Stimulated activated CD4-positive, alpha-beta T cell treated with anti-CD3 and anti-CD28 coated beads, Interleukin-2, amount 100 ng/mL, for 4 hours (primary cell): ENCODE results near the gene CELSR1.
A peak's percentile ranks its signal among the peaks of the same experiment; 100 is the strongest.

Experiments
- DNase-seq: peaks from one replicate; pipeline ENCODE4 v3.0.0-alpha.2; 2020; ENCODE audit warnings: low read depth

Gene CELSR1

DNA sequence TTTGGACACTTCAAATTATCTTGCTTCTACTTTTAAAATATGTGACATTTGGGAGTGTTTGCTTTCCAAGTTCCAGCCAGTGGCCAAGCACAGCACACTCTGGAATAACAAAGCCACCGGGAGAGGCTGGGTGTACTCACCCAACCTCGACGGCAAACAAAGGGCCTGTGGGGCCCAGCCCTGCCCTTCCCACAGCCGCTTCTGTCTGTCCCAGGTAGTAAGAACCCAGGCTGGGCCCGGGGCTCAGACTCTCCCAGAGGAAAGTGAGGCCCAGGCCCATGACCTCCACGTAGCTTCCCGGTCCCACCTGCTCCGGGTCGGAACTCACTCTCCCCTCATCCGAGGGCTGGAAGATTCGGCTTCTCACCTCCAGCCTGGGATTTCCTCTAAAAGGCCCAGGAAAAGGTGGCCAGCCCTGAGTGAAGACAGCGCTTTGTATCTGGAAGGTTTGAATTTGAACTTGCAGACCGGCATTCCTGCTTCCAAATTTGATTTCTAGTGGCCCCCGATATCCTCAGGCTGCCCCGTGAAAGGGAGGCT is 93.5 kb downstream of the CELSR1 start:
- no peak for DNase-seq

DNA sequence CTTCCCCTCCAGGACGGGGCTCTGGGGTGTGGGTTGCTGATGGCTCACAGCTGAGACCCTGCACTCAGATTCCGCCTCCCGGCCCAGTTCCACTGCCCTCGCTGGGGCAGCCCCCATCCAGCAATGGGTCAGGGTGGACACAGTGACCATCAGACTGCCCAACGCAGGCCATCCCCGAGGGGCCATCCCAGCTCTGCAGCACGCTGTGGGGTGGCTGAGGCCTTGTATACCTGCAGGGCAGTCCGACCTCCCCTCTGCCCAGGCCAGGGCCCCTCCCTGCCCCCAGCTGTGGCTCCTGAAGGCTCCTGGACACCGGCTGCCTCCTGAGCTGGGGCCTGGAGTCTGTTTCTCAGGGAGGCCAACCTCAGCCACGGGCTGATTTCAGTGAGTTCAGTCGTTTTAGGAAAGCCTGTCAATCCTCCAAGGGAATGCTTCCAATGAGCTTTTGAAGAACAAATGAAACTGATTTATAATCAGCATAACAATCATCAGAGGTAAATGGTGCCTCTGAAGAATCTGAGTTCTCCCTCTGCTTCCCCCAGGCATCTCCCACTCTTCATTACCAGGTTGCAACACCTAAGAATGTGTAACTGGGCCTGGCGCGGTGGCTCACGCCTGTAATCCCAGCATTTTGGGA is 95.1 kb downstream of the CELSR1 start:
- DNase-seq = no peak

DNA sequence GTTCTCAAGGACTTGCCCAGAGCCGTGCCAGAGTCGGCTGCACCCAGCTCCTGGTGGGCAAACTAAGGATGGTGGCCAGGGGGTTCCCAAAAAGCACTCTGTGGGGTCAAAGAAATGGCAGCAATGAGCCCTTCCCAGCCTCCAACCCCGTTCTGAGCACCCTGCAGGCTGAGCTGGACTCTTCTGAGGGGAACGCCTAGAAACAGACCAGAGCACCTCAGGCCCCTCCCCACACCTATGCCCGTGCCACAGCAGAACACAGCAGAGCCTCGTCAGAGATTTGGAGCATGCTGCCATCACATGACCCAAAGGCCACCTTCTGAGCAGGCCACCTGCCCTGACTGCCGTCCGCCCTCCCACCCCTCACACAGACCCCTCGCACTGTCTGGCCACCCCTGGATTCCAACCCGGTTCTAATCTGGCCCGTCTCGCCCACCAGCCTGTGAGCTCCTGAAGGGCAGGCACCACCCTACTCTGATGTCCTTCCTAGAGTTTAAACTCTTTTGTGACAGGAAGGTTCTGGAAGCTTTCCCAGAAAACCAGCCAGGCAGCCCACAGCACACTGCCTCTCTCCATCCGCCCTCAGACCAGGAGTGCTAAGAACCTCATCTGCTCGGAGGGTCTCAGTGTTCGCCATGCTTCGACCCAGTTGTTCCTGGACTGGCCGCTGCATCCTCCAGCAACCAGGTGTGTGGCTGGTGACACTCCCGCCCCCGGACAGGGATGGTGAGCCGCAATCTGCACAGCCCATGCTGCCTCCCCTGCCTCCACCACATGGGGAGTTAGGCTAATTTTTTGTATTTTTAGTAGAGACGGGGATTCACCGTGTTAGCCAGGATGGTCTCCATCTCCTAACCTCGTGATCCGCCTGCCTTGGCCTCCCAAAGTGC is 97.6 kb downstream of the CELSR1 start:
- DNase-seq = no peak

DNA sequence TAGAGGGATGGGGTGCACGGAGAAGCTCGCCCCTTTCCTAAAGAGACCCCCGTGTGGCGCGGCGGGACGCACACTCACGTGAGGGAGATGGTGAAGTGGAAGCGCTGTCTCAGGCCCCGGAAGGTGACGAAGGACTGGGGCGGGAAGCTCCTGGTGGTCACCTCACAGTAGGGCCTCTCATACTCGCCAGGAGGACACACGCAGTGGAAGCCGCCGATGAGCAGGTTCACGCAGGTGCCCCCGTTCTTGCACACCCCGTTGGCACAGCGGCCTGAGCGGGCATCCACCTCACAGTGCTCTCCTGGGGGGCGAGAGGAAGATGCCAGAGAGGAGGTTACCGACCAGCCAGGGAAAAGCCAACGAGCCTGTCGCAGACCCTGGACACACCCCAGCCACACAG is 98.3 kb downstream of the CELSR1 start:
- DNase-seq = no peak

DNA sequence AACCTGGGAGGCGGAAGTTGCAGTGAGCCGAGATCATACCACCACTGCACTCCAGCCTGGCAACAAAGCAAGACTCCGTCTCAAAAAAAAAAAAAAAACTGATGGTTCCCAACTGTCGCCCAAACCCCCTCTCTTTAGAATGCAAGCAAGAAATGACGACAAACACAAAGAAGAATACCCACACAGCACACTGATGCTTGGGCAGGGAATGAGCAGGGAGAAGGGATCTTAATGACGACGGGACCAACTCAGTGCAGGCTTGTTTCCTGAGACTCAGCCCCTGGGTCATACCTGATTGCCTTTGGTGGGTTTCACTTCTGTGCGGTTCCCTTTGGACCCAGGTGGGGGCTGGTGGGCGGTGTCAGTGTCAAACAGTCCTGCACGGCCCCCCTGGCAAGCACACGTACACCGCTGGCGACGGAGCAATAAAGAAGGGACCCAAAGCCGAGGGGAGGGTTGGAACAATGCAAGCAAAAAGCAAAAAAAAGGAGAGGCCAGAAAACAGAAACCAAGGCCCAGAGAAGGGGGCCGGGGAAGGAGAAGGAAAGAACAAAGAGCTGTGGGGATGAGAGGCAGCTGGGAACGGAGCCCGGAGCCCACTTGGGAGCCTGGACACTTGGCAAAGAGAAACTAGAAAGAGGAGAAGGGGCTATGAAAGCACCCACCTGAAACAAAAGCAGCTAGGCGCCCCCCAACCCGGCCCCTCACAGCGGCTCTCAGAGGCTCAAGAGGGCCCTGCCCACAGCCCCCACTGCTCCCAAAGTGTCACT is 99.6 kb downstream of the CELSR1 start:
- no peak for DNase-seq

DNA sequence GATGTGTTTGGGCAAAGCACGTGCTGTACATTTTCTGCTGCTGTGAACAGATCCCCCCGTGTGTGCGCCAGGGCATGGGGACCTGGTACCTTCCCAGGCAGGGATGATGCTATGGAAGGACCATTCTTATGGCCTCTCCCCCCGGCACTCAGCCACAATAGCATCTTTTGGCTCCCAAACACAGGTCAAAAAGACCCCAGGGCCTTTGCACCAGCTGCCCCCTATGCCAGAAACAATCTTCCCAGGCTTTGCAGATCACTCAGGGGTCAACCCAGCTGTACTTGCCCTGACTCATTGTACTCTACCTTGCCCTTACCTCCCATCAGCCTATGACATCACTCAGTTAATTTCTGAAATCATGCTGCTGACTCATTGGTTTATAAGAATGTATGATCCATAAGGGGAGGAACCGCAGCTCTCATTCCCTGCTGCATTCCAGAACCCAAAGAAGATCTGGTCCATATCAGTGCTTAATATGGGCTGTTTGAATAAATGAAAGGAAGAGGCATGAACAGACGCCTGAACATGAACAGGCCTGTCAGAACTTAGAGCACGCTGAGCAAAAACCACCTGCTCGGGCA is 100.7 kb downstream of the CELSR1 start:
- no peak for DNase-seq

DNA sequence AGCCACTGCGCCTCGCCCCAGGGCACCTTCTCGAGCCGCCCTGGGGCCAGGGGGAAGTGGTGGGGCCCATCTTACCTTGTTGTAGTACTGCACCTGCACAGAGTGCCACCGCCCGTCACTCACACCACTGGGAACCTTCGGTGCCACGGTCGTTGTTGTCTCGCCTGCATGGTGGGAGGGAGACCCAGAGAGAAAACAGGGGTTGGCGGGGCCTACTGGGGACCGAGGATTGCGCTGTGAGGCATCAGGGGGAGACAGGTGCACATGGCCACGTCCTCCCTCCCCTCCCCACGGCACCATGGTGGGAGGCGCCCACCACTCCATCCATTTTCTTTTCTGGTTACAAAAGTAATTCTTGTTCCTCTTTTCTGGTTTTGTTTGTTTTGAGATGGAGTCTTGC is 104.1 kb downstream of the CELSR1 start:
- no peak for DNase-seq

DNA sequence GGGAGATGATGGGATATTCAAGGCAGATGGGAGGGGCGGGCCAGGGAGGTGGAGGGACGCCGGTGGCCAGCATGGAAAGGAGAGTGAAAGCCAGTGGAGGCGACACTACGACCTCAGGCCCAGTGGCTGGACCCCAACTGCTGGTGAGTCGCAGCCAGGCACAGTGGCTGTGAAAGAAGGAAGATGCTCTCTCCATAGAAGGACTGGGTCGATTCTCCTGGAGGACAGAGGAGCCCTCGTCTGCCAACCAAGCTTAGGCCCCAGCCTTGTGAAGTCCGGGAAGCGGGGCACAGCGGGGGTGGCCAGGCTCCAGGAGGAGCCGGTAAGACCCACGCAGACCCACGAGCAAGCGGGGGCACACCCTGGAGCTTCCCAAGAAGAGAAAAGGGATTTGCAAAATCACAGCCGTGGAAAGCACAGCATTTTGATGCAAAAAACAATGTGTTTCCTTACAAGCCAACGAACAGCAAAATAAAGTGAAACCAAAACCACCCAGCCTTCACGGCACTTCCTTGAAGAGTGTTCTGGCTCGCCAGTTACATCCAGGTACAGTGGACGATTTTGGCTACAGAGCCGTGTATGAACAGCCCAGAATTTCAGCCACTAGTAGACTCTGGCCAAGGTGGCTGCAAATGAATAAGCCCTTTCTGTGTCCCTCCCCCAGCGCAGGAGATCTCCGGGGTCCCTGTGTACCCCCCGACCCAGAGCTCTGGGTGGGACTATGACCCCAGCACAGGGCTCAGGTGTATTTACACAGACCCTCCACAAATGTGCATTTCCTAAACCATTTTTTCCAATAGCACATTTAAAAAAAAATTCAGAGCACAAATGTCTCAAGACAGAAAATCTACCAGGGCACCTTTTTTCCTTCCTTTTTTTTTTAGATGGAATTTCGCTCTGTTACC is 105.0 kb downstream of the CELSR1 start:
- DNase-seq = peak; percentile 19

DNA sequence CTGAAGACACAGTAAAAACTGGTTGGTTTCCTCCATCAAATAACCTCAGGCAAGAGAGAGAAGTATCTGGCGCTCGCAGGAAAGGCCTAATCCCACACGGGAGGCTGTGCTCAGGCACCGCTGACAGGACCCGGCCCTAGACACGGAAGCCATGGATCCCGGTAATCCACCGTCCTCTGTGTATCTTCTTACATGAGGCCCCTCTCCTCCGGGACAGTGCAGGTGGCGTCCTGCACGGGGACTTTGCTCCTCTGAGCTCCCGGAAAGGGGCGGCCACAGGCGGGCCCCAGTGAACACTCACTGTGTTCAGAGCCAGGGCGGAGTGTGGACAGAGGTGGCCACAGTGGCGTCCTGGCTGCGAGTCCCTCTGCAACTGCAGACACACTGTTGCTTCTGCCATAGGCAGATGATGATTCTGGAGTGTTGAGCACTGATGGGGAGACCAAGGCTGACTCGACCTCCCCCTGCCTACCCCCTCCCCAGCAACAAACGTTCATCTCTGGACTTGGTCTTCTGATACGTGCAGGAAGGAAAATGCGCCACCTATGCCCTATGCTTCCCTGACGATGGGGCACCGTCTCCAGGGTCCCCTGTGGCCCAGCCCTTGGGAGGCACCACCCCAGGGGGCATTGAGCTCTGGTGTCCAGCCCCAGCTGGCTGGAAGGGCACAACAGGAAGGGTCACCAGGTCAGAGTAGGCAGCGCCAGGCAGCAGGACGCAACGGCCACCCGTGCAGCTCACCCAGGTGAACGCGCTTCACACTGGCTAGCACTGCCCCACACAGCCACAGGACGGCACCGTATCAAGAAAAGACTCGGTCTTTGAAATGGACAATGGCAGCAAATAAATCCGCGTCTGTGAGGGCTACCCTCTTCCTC is 106.2 kb downstream of the CELSR1 start:
- DNase-seq = no peak

DNA sequence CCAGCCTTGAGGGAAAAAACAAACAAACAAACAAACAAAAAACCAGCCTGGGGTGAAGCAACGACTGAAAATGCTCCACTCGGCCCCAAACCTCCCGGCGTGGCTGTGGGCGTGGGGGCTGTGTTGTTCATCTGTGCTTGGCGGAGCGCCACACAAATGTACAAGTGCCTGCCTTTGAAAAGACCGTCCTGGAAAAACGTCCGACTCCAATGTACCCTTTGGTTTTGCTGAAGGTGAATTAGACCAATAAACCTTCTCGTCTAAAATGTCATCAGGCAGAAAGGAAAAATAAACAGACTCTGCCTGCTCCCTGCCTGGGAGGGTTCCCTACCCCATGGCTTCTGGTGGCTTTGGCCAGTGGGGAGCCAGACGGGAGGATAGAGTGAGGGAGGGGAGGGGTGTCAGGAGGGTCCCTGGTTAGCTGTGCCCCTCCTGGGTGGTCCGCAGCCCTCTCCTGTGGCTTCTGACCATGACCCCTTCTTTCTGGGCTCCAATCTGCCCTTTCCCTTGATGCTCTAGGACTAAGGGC is 108.0 kb downstream of the CELSR1 start:
- DNase-seq = no peak

DNA sequence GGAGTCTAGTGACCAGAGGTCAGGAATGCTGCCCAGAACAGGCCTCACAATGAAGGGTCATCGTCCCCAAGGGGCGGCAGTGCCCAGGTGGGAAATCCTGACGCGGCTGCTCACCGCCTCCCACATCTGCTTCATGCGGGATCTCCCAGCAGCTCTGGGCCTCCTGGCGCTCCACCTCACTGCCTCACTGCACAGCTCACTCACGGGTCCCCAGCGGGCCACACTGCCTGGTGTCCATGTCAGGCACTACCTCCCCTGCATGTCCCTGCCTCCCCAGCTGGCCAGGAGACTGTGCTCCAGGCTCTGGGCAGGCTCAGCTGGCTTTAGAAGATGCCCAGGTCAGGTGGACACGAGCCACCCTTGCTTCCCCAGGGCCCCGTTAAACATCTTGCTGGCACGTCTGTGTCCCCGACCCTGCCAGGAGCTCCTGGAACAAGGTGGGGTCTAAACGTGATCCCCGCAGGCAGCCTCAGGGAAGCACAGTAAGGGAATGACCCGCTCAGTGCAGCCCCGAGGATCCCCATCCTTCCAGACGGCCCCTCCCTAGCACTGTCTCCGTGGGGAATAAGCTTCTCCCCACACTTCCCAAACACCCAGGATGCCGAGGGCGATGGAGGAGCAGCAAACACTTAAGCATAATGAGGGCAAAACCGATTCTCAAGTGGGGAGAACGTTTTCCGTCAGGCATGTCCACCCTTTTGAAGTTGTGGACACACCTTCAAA is 108.7 kb downstream of the CELSR1 start:
- DNase-seq = no peak

DNA sequence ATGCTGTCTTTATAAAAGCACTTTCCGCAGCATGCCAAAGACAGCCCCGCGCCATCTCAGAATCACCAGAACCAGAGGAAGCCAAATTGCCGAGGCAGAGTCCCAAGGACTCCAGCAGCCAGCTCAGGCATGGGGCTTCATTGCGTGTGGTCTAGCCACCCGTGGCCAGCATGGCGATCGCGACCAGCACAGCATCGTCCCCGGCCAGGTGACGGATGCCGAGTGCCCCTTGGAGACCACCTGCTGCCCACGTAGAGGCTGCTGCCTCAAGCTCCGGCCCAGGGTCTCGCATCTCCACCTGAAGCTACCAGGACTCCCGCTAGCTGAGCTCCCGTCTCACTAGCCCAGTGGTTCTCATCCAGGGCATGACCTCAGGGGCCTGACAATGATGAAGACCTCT is 109.2 kb downstream of the CELSR1 start:
- no peak for DNase-seq

DNA sequence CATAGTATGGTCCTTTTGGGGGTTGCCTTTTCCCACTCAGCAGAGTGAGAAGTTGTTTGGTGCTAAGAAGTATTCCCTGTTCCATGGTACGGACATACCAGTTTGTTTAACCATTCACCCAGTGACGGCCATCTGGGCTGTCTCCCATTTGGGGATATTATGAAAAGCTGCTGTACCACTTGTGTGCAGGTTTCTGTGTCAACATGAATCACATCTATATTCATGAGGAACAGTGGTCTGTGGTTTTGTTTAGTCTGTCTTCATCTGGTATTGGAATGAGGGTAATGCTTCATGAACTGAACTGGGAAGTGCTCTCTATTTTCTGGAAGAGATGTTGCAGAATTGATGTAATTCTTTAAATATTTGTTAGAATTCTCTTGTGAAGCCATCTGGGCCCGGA is 112.4 kb downstream of the CELSR1 start:
- no peak for DNase-seq

DNA sequence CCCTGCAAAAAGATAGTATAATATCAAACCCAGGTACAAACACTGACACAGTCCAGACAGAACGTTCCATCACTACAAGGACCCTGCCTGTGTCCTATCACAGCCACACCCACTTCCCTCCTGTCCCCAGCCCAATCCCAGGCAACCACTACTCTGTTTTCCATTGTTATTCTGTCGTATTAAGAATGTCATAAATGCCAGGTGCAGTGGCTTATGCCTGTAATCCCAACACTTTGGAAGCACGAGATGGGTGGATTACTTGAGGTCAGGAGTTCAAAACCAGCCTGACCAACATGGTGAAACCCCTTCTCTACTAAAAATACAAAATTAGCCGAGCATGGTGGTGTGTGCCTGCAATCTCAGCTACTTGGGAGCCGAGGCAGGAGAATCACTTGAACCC is 112.9 kb downstream of the CELSR1 start:
- no peak for DNase-seq

DNA sequence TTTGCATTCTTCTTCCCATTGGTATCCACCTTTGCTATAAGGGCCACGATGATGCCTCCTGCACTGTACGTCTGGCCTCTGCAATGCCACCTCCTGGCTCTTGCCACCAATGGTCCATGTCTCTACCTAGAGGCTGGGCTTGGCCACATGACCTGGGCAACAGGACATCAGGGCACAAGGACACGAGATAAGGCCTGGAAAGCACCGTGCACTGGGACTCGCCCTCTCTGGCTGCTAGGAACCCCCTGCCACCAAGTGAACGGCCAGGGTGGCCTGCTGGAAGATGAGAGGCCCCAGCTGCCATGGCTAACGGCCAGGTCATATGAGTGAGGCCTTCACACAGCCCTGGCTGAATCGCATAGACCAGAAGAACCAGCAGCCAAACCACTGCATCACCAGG is 114.5 kb downstream of the CELSR1 start:
- DNase-seq = no peak

DNA sequence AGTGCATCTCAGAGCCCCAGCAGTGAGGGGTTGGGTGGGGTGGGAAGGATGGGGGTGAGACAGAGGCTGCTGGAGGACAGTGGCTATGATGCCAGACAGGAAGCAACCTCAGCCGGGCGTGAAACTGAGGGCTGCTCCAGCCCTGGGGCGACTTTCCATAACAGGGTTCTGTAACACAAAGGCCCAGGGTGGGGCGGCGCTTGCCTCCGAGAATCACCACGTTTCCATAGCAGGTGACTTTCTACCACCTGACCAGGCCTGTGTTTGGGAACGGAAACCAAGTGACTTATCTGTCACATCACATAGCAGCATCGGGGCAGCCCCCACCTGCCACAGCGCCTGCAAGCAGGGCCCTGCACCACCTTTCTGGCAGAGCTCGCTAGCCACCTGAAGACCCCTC is 116.2 kb downstream of the CELSR1 start:
- no peak for DNase-seq

DNA sequence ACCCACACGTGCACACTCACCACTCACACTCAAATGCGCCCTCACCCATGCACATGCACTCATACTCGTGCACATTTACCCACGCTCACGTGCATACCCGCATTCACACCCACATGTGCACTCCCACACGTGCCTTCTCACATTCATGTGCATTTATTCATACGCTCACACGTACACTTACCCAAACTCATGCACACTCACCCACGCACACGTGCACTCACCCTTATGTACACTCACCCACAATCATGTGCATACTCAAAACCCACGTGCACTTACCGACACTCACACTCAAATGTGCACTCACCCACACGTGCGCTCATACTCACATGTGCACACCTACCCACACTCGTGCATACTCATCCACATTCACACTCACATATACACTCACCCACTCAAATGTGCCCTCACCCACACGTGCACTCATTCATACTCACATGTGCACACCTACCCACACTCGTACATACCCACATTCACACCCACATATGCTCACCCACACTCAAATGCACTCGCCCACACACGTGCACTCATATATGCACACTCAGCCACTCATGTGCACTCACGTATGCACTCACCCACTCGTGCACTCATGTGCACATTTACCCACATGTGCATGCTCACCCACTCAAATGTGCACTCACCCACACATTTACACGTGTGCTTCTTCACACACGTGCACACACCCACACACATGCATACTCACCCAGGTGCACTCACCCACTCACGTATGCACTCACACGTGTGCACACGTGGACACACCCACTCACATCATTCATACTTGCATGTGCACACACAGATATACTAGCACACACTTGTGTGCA is 117.5 kb downstream of the CELSR1 start:
- no peak for DNase-seq

DNA sequence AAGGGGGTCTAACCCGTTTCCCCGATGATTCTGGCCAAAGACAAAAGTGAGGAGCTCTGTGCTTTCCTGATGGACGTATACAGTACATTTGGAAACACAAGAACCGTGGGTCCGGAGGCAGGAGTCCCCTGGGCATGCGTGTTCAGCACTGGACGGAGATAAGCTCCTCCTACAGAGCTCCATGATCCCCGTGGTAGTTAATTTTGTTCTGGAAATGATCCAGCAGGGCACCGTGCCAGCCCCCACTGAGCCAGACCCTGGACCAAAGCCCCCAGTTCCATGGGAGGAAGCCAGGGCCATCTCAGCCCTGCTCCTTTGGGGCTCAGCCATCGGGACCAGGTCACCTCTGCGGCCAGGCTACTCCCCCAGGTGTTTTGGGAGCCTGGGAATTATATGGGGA is 118.6 kb downstream of the CELSR1 start:
- DNase-seq = no peak
